Activated CD8-positive, alpha-beta memory T cell treated with anti-CD3 and anti-CD28 coated beads for 24 hours (primary cell): ENCODE results near the gene CYSTM1.

Experiments used
- DNase-seq: peaks from one replicate; pipeline ENCODE4 v3.0.0-alpha.2; 2020

CYSTM1 gene

DNA sequence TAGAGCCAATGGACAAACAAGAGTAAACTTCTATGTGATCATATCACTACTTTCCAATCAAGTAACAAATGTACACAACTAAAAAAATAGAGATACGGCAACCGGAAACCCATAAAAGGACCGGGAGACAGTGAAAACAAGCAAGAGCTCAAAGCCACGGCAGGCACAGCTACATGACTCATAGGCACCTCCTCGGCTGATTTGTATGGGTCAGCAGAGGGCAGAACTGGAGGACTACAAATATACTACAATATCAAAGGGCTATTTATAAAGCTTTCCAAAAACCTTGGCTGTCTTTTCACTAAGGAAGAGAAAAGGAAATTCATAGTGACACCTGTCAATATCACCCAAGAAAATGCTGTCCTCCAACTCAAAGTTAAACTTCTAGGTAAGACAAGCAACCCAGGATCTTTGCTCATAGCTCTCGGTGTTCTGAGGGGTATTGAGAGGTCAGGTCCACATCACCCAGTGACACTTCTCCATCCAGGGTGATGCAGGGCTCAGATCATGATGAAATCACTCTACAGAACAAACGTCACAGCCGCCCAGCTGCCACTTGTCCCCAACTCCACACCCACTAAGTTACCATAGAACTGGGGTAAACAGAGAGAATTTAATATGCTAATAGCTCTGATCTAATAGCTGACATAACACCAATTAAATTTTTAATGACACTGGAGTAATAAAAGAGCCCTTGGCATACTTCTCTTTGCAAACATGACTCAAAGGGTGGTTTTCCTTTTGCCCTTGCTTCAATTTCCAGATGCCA is 86.6 kb downstream of the CYSTM1 start:
- no peak for DNase-seq

DNA sequence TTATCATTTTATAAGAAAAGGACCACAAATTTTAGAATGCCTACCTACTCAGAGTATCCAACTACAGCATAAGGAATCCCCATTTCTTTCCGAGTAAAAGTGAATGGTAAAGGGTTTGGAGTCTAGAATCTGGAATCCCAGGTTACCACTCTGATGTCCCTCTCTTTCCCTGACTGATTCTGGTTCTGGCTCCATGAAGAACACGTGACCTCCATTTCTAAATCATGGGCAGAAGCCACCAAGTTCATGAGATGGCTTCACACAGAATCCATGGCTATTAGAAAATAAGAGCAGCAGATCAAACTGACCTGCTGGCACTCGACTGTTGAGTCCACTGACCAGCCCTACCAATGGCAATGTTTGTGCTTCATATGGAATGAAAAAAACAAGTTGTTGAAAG is 87.2 kb downstream of the CYSTM1 start:
- no peak for DNase-seq

DNA sequence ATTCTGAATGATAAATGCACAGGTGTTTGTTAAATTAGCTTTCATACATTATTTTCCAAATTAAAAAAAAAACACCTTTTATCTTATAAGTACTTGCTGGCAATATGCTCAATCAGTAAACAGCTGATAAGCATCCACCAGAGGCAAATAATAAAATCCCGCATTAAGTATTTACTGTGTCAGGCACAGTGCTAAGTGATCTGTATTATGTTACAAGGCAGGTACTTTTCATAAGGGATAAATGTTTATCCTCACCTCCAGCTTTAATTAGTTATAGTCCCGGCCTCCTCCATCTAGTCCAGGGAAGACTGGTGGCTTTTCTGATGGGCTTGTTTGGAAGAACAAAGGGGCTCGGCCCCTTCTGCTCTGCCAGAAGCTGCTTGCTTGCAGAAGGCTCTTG is 87.9 kb downstream of the CYSTM1 start:
- DNase-seq: no peak

DNA sequence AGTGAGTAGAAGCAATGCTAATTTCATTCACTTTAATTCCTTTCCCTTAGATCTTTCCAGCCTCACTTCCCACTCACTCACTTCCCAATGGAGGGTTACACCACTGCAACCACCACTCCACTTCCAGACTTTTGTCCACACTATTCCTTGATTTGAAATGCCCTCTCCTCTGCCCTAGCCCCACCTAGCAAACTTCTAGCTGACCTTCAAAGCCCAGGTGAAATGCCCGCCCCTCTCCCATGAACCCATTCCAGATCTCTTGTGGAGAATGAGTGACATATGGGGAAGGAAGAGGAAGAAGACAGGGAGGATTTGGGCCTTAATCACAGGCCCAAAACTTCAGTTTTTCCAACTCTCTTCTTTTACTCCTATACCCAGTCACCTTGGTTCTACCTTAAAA is 90.9 kb downstream of the CYSTM1 start:
- DNase-seq: no peak

DNA sequence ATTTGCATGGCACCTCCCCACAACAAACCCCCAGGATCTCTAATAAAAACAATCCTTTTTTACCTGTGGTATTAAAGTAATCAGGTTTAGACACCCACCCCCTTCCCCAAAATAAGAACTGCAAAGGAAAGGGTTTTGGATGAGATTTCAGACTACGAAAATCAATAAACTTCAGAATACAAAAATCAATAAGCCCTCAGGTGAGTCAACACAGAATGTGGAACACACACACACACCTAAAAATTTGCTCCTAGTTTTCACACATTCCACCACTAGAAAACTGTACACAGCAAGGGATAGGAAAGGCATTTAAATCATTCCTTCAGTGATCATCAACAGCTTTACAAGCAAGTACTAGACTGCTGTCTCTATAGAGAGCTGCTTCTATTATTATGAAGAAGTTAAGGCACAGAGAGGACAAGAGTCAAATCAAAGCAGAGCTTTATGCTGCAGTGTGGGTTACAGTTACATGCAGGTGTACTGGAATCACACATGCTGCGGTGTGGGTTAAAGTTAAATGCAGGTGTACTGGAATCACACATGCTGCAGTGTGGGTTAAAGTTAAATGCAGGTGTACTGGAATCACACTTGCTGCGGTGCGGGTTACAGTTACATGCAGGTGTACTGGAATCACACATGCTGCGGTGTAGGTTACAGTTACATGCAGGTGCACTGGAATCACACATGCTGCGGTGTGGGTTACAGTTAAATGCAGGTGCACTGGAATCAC is 91.6 kb downstream of the CYSTM1 start:
- DNase-seq: no peak

DNA sequence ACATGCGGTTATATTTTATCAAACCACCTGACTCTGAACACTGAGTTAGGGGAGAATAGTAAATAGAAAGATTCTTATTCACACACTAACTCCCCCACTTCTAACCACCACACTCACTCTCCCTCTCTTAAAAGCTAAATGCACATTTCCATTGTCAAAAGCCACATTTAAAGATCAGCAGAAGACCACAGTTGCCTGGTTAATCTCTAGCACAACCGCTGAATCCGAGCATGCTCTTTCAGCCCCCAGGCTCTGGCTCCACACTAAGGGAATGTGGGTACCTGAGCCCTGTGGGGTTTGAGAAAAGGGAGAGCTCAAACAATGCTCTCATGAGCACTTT is 92.2 kb downstream of the CYSTM1 start:
- DNase-seq: no peak

DNA sequence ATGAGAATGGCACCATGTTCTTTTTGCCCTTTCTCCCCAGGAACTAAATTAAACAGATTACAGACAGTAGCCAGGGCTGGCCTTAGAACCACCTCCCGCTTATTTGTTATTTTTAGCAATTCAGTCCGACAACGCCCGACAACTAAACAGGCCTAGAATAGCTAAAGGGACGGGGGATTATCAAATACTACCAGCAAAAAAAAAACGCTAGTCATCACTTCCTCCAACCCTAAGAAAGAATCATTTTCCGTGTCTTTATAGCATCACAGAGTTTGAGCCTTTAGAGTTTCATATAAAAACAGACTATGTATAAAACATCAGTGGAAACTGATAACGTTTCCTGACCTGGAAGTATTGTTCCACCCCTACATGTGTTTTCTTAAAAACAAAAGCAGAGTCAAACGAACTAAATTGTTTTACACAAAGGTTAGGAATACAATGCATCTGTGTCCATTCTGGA is 92.6 kb downstream of the CYSTM1 start:
- DNase-seq: no peak

DNA sequence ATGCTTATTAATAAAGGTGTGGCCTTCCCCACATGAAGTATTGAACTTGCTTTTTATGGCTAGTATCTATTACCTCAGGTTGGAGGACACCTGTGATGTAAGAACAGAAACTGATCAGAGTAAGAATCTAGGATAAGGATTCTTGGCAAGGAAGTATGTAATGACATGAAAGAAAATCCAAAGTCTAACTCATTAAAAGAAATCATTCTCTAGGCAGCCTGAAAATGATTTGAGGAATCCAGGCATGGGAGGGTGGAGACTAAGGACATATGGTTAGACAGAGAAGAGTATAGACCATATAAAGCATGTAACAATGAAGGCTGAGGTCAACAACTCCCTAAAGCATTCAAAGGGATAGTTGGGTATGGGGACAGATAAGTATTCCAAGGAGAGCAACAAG is 95.0 kb downstream of the CYSTM1 start:
- DNase-seq: no peak

DNA sequence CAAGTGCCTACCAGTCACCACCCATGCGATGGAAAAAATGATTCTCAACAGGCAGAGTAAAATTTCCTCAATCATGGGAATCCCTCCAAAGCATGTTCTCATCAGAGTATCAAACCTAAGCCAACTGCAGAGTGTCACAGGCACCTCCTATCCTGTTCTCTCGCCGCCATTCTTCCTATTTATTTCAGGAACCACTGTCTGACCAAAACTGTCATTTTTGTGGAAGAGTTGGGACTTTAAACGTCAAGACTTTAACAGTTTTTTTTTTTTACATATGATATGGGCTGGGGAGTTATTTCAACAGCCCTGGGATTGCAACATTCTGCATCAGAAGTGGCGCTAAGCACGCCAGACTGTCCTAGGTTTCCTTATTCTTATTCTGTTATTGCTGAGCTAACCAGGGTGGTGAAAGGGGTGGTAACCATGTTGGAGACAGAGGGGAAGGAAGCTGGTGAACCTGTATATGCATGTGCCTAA is 98.5 kb downstream of the CYSTM1 start:
- no peak for DNase-seq

DNA sequence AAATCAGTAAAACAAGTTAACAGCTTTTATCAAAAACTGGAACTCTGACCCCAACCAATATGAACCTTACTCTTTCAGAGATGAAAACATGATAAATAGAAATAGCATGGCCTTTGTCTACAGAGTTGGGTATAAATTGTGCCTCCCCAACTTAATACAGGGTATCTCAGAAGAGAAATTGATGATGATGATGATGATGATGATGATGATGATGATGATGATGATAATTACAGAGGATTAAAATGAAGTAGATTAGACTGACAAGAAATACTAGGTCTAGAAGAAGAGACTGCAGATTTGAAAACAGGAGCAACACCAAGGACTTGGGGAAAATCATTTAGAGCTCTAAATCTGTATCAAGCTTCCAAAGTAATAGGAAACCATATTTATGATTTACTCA is 100.8 kb downstream of the CYSTM1 start:
- no peak for DNase-seq

DNA sequence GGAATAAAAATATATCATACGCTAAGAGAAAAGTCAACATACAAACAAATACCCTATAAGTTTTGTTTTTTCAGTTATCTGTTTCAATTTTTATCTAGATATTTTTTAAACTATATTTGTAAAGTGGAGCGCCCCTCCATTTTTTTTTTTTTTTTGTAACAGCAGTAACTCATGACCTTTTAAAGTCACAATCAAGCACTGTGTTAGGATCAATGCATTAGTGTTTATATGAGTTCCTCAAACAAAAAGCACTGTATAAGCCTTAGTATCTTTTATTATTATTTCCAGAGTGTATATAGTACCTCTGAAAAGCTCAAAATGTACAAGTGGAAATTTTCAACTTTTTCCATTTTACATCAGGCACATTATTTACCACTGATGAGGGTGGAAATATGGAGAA is 107.3 kb downstream of the CYSTM1 start:
- DNase-seq: no peak

DNA sequence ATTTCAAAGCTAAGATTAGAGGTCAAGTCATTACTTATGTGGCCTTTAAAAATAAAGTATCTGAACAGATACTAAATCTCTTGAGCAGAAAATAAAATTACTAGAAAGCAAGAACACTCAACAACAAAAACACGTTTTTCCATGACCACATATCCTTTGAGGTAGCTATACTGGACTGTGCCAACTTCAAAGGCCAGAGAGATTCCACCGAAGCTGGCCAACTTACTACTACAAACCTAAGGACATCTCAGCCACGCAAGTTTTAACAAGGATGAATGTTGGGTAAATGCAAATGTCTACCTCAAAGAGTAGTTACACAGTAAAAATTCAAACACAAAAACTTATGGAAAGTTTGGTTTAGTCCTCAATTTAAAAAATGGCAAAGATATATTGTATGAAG is 109.0 kb downstream of the CYSTM1 start:
- DNase-seq: no peak

DNA sequence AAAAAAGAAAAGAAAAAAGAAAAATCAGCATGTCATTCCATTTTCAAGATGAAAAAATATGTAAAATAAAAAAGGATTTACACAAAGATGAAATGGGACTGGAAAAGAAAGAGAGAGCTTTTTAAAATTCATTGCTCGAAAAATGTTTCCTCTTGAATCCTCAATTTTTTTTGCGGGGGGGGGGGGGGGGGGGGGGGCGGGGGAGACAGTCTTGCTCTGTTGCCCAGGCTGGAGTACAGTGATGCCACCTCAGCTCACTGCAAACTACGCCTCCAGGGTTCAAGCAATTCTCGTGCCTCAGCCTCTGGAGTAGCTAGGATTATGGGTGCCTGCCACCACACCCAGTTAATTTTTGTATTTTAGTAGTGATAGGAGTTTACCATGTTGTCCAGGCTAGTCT is 111.4 kb downstream of the CYSTM1 start:
- no peak for DNase-seq

DNA sequence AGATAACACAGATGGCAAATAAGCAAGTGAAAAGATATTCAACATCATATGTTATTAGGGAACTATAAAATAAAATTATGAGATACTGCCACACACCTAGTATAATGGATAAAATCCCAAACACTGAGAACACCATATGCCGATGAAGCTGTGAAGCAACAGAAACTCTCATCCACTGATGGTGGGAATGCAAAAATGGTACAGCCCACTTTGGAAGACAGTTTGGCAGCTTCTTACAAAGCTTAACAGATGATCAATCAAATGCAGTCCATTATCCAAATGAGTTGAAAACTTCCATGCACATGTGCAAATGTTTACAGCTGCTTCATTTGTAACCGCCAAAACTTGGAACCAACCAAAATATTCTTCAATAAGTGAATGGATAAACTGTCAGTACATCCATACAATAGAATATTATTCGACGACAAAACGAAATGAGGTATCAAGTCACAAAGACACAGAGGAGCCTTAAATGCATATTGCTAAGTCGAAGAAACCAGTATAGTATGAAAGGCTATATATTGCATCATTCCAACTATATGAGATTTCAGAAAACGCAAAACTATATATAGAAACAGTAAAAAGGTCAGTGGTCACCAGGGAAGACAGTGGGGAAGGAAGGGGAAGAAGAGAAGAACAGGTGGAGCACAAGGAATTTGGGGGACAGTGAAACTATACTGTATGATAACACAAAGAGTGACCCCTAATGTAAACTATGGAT is 113.0 kb downstream of the CYSTM1 start:
- DNase-seq: no peak

DNA sequence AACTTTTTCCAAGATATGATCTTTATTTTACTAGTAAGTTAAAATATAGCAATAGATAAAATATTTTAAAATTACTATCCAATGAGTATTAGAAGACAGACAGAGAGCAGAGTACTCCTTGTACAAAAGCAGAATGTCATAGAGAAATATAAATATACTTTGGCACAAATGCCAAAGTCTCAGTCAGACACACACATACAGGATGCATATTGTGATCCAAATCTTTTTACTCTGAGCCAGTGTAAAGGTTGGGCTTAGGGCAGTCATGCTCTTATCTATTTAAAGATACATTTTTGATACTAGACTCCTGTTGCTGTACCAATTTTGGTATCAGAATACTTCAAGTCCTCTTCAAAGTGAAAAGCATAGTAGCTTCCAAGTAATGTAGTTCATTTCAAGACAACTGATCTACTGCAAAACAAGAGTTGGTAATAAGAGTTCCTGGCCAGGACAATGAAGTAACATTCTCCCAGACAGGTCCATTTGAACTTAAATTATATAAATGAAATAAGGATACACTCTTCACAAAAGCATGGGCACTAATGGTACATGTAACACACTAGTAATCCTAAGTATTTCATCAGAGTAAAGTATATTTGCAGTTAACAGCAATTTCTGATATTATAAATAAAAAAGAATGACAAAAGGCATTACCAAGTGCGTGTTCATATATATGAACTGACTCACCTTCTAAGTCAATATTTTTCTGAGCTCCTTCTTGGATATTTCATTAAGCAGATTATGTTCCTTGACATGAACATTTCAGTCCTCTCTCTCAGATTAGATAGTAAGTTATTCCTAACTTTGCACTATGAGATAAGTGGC is 117.4 kb downstream of the CYSTM1 start:
- DNase-seq: no peak
